CD14-positive monocyte (primary cell): ENCODE data around the gene KRT8. TPM values are rescaled to one million over a fixed set of nuclear protein-coding genes. Genes with fewer than 3 reads are reported as not detected.

Experiments
- DNase-seq, 3 donors: peaks; one replicate each; pipeline ENCODE4 v3.0.0-alpha.2; 2011 to 2022
- H2AFZ ChIP-seq: 2 replicates; pipeline ENCODE4 v1.6.0; 2012; ENCODE audit warnings: mild to moderate bottlenecking, low read depth, low read length, inconsistent platforms; ENCODE audit not compliant: insufficient read depth, poor library complexity, severe bottlenecking
- H3K27ac ChIP-seq, 2 donors: 1 replicate in 1 of 2; 2 replicates in 1 of 2; pipeline ENCODE4 v1.5.1; 2012 to 2013; ENCODE audit warnings: low read length in 2 of 2, control low read depth in 1 of 2, inconsistent platforms in 1 of 2, low read depth in 1 of 2, mild to moderate bottlenecking in 1 of 2
- H3K27me3 ChIP-seq, 2 donors: one replicate each; pipeline versions ENCODE4 v1.6.0 to v1.6.1; 2011 to 2013; ENCODE audit warnings: low read length in 2 of 2; ENCODE audit not compliant: control insufficient read depth in 2 of 2, insufficient read depth in 2 of 2
- H3K36me3 ChIP-seq, 2 donors: replicated peaks in 1 of 2; 1 replicate in 1 of 2; 2 replicates in 1 of 2; pipeline versions ENCODE4 v1.5.1 to v1.6.1; 2012 to 2013; ENCODE audit warnings: low read length in 2 of 2, control low read depth in 1 of 2, inconsistent platforms in 1 of 2, mild to moderate bottlenecking in 1 of 2; ENCODE audit not compliant: insufficient read depth in 2 of 2, control insufficient read depth in 1 of 2
- H3K4me1 ChIP-seq, 2 donors: 1 replicate in 1 of 2; 2 replicates in 1 of 2; pipeline versions ENCODE4 v1.5.1 to v1.6.1; 2012 to 2013; ENCODE audit warnings: low read length in 2 of 2, control low read depth in 1 of 2, inconsistent platforms in 1 of 2, mild to moderate bottlenecking in 1 of 2, moderate library complexity in 1 of 2; ENCODE audit not compliant: insufficient read depth in 2 of 2, control insufficient read depth in 1 of 2
- H3K4me2 ChIP-seq: replicated peaks from 2 replicates; pipeline ENCODE3; 2012; ENCODE audit warnings: low read length, moderate library complexity, mild to moderate bottlenecking; ENCODE audit not compliant: poor library complexity, severe bottlenecking; ENCODE audit errors: extremely low read depth
- H3K4me3 ChIP-seq, 3 experiments: fragments of 200-600 bp in 1 of 3; sonication (generic) in 1 of 3; replicated peaks in 1 of 3; 1 replicate in 2 of 3; 2 replicates in 1 of 3; pipeline ENCODE4 v1.5.1; 2011 to 2013; ENCODE audit warnings: low read length in 3 of 3, mild to moderate bottlenecking in 3 of 3, control low read depth in 2 of 3, low read depth in 2 of 3, inconsistent platforms in 1 of 3, moderate library complexity in 1 of 3
- H3K79me2 ChIP-seq: 2 replicates; pipeline ENCODE4 v1.6.0; 2012; ENCODE audit warnings: mild to moderate bottlenecking, control low read depth, inconsistent platforms, low read length, moderate library complexity; ENCODE audit not compliant: insufficient read depth
- H3K9ac ChIP-seq: 2 replicates; pipeline ENCODE4 v1.6.0; 2017; ENCODE audit warnings: low read length, mild to moderate bottlenecking; ENCODE audit not compliant: insufficient read depth, poor library complexity, severe bottlenecking
- H3K9me3 ChIP-seq, 2 donors: replicated peaks in 1 of 2; 1 replicate in 1 of 2; 2 replicates in 1 of 2; pipeline versions ENCODE4 v1.5.1 to v1.6.1; 2012 to 2013; ENCODE audit warnings: low read length in 2 of 2, control low read depth in 1 of 2; ENCODE audit not compliant: control insufficient read depth in 1 of 2, insufficient read depth in 1 of 2
- H4K20me1 ChIP-seq: 2 replicates; pipeline ENCODE4 v1.6.0; 2012; ENCODE audit warnings: mild to moderate bottlenecking, low read length, control low read depth, moderate library complexity; ENCODE audit not compliant: insufficient read depth
- H3K27ac Mint-ChIP-seq, 7 donors: one replicate each; pipeline ENCODE4 v1.8.0; 2020; ENCODE audit warnings: mild to moderate bottlenecking in 7 of 7, mixed read lengths in 7 of 7, moderate library complexity in 6 of 7, inconsistent platforms in 2 of 7
- H3K27me3 Mint-ChIP-seq, 3 donors: one replicate each; pipeline ENCODE4 v1.8.0; 2021 to 2022; ENCODE audit warnings: low read depth in 3 of 3, mild to moderate bottlenecking in 3 of 3, mixed read lengths in 3 of 3, moderate library complexity in 3 of 3, inconsistent platforms in 1 of 3
- H3K36me3 Mint-ChIP-seq, 2 donors: one replicate each; pipeline ENCODE4 v1.8.0; 2020; ENCODE audit warnings: mixed read lengths in 2 of 2, inconsistent platforms in 1 of 2, mild to moderate bottlenecking in 1 of 2
- H3K4me1 Mint-ChIP-seq: one replicate; pipeline ENCODE4 v1.8.0; 2020; ENCODE audit warnings: mild to moderate bottlenecking, mixed read lengths
- H3K4me3 Mint-ChIP-seq, 2 donors: one replicate each; pipeline ENCODE4 v1.8.0; 2020; ENCODE audit warnings: mild to moderate bottlenecking in 2 of 2, mixed read lengths in 2 of 2, moderate library complexity in 1 of 2
- H3K9me3 Mint-ChIP-seq, 7 donors: one replicate each; pipeline ENCODE4 v1.8.0; 2020 to 2022; ENCODE audit warnings: mixed read lengths in 7 of 7, mild to moderate bottlenecking in 6 of 7, moderate library complexity in 6 of 7, inconsistent platforms in 2 of 7
- CTCF ChIP-seq: fragments of 200-600 bp; IDR thresholded peaks from one replicate; pipeline ENCODE4 v1.8.0; 2022; ENCODE audit warnings: antibody characterized with exemption, mild to moderate bottlenecking
- WGBS: methylation state at CpG from one replicate; pipeline ENCODE4 v1.1.5; 2013; ENCODE audit warnings: missing lambda C conversion rate; ENCODE audit not compliant: insufficient coverage; 5-methylcytosine and 5-hydroxymethylcytosine counted together
- intact Hi-C, 2 donors: fragments of 100-400 bp; cut with micrococcal nuclease; formaldehyde crosslinking; loops; one replicate each; pipeline versions ENCODE4 v1.15.0 to v1.15.1; 2023
- polyA plus RNA-seq, 3 donors: library from polyadenylated mRNA; depleted of rRNA in 1 of 3; unstranded in 2 of 3; stranded (reverse) in 1 of 3; fragments of 300-500 nt in 2 of 3; fragments of >200 nt in 1 of 3; fragmentation: Illumina TruSeq in 2 of 3; gene quantifications; 1 replicate in 2 of 3; 2 replicates in 1 of 3; pipeline ENCODE4 v1.2.3, GENCODE V29; 2012 to 2021

The KRT8 gene
- polyA plus RNA-seq, 3 donors = 0.16 to 0.39 TPM; not detected in 1

- Histone ChIP-seq H3K79me2 (no peaks in the 10 kb centered on the region), H3K9me3 (no peaks in the 10 kb centered on the region), H3K4me3 (no peak overlapping the region), H3K4me1 (no peaks in the 10 kb centered on the region), H3K9ac (no peak overlapping the region), H3K36me3 (no peaks in the 10 kb centered on the region), H2AFZ (no peak overlapping the region), H3K27me3 (no peaks in the 10 kb centered on the region), H4K20me1 (no peaks in the 10 kb centered on the region), H3K27ac (no peak overlapping the region), H3K4me2 (no peak overlapping the region)
- H3K4me1 Mint-ChIP-seq = peaks cover 4% of the 10 kb centered on the region
- no peak for DNase-seq
- H3K9me3 Mint-ChIP-seq = peaks cover 0 to 2% (median 0%) of the 10 kb centered on the region in 7 donors
- no CpG with 5 or more reads among the region's 2 CpGs for WGBS
- no peak for TF ChIP-seq CTCF
- H3K27me3 Mint-ChIP-seq = peaks cover 2 to 11% (median 4%) of the 10 kb centered on the region in 3 donors
- H3K36me3 Mint-ChIP-seq = no peaks in the 10 kb centered on the region
- H3K27ac Mint-ChIP-seq = no peak overlapping the region
- intact Hi-C loops = no loop called here
- H3K4me3 Mint-ChIP-seq = no peak overlapping the region
These were observed 13.8 kb downstream of the KRT8 start for GRCh38 chr12:52891044-52891443.

GRCh38 chr12:52890417-52890816 lies 14.5 kb downstream of the KRT8 start:
- H3K4me3 ChIP-seq = no peak overlapping the region
- H3K79me2 ChIP-seq = no peaks in the 10 kb centered on the region
- H3K4me2 ChIP-seq = no peak overlapping the region
- no peak overlapping the region for H3K9ac ChIP-seq
- DNase-seq = no peak
- intact Hi-C loops = no loop called here
- H3K9me3 ChIP-seq = no peaks in the 10 kb centered on the region
- H3K36me3 ChIP-seq = no peaks in the 10 kb centered on the region
- TF ChIP-seq CTCF = no peak
- peaks cover 2 to 8% (median 3%) of the 10 kb centered on the region in 3 donors for H3K27me3 Mint-ChIP-seq
- peaks cover 4% of the 10 kb centered on the region for H3K4me1 Mint-ChIP-seq
- peak overlapping the region in 1 of 2 donors; percentile 48 for H3K4me3 Mint-ChIP-seq
- no peak overlapping the region for H3K27ac ChIP-seq
- H3K36me3 Mint-ChIP-seq = no peaks in the 10 kb centered on the region
- H3K4me1 ChIP-seq = no peaks in the 10 kb centered on the region
- no peak overlapping the region for H3K27ac Mint-ChIP-seq
- 92% methylated on average over 2 of the region's 3 CpGs for WGBS
- H3K9me3 Mint-ChIP-seq = peaks cover 0 to 2% (median 0%) of the 10 kb centered on the region in 7 donors
- H2AFZ ChIP-seq = no peak overlapping the region
- H4K20me1 ChIP-seq = no peaks in the 10 kb centered on the region
- H3K27me3 ChIP-seq = no peaks in the 10 kb centered on the region
